ENCODE measurements around the gene RPL18.

Gene RPL18

GRCh38 chr19:48629599-48630295 lies 10.8 kb upstream of the RPL18 start:
- no peak for DNase-seq (ENCODE audit: low read depth)

GRCh38 chr19:48629297-48629598 lies 10.3 kb upstream of the RPL18 start:
- no peak for DNase-seq (ENCODE audit: low read depth)

GRCh38 chr19:48628486-48629296 lies 9.7 kb upstream of the RPL18 start:
- no peak for DNase-seq (ENCODE audit: low read depth)

GRCh38 chr19:48627865-48628314 lies 8.9 kb upstream of the RPL18 start:
- DNase-seq (ENCODE audit: low read depth): no peak

GRCh38 chr19:48627201-48627864 lies 8.4 kb upstream of the RPL18 start:
- DNase-seq (ENCODE audit: low read depth): no peak

GRCh38 chr19:48625891-48626327 lies 6.9 kb upstream of the RPL18 start:
- no peak for DNase-seq (ENCODE audit: low read depth)

- DNase-seq (ENCODE audit: low read depth): no peak
These were observed 6.1 kb upstream of the RPL18 start for GRCh38 chr19:48624791-48625723.

- peak; percentile 95 for DNase-seq (ENCODE audit: low read depth)
These were observed 5.2 kb upstream of the RPL18 start for GRCh38 chr19:48624067-48624594.

- DNase-seq (ENCODE audit: low read depth): no peak
These were observed 4.6 kb upstream of the RPL18 start for GRCh38 chr19:48623556-48624066.

GRCh38 chr19:48619692-48620585 lies 961 bp upstream of the RPL18 start:
- no peak for DNase-seq (ENCODE audit: low read depth)

- DNase-seq (ENCODE audit: low read depth): no peak
These were observed 581 bp downstream of the RPL18 start for GRCh38 chr19:48618278-48618915.

- no peak for DNase-seq (ENCODE audit: low read depth)
These were observed 1.6 kb downstream of the RPL18 start for GRCh38 chr19:48617146-48617937.

- DNase-seq (ENCODE audit: low read depth): no peak
These were observed 2.4 kb downstream of the RPL18 start for GRCh38 chr19:48616491-48617056.

- no peak for DNase-seq (ENCODE audit: low read depth)
These were observed 2.9 kb downstream of the RPL18 start for GRCh38 chr19:48616041-48616436.

GRCh38 chr19:48615231-48616040 lies 3.5 kb downstream of the RPL18 start:
- no peak for DNase-seq (ENCODE audit: low read depth)

- no peak for DNase-seq (ENCODE audit: low read depth)
These were observed 4.3 kb downstream of the RPL18 start, which contains the start of gene FAM83E for GRCh38 chr19:48614436-48615230. FAM83E (minus strand) TSS chr19:48615076; CDS start chr19:48613372, 1,704 bp downstream.
